Sigmoid colon (tissue), 7 donors: ENCODE measurements around the gene MX1. TPM values are rescaled to one million over a fixed set of nuclear protein-coding genes. Genes with fewer than 3 reads are reported as not detected.

Experiments used
- DNase-seq: peaks from one replicate; pipeline ENCODE4 v3.0.0-alpha.2; 2019
- H3K27ac ChIP-seq, 4 donors: fragments of 200-600 bp; sonication (generic); one replicate each; pipeline ENCODE4 v1.5.1; 2016 to 2019; ENCODE audit warnings: mild to moderate bottlenecking in 1 of 4
- H3K27me3 ChIP-seq, 3 donors: fragments of 200-600 bp; sonication (generic); one replicate each; pipeline ENCODE4 v1.5.1; 2019; ENCODE audit warnings: mild to moderate bottlenecking in 1 of 3
- H3K36me3 ChIP-seq, 4 donors: fragments of 200-600 bp; sonication (generic); one replicate each; pipeline ENCODE4 v1.5.1; 2016 to 2019
- H3K4me1 ChIP-seq, 4 donors: fragments of 200-600 bp; sonication (generic); one replicate each; pipeline ENCODE4 v1.5.1; 2017 to 2019
- H3K4me3 ChIP-seq, 4 donors: fragments of 200-600 bp; sonication (generic); one replicate each; pipeline ENCODE4 v1.5.1; 2017 to 2019; ENCODE audit warnings: mild to moderate bottlenecking in 2 of 4, moderate library complexity in 1 of 4
- H3K9me3 ChIP-seq, 4 donors: fragments of 200-600 bp in 3 of 4; sonication (generic) in 3 of 4; one replicate each; pipeline versions ENCODE4 v1.5.1 to v1.6.1; 2013 to 2019
- CTCF ChIP-seq, 4 experiments: fragments of 450-650 bp in 3 of 4; fragments of 200-600 bp in 1 of 4; IDR thresholded peaks; one replicate each; pipeline ENCODE4 v1.5.1; 2016 to 2019; ENCODE audit warnings: antibody characterized with exemption in 4 of 4, mild to moderate bottlenecking in 3 of 4, moderate library complexity in 2 of 4
- EP300 ChIP-seq, 4 donors: sonication (generic); formaldehyde crosslinking; IDR thresholded peaks; one replicate each; pipeline ENCODE4 v1.6.1; 2017; ENCODE audit warnings: antibody characterized with exemption in 4 of 4
- POLR2A ChIP-seq, 2 donors: fragments of 450-650 bp; IDR thresholded peaks; one replicate each; pipeline ENCODE4 v1.6.1; 2016; ENCODE audit warnings: antibody characterized with exemption in 2 of 2, mild to moderate bottlenecking in 2 of 2, moderate library complexity in 2 of 2
- POLR2AphosphoS5 ChIP-seq, 4 donors: sonication (generic); formaldehyde crosslinking; IDR thresholded peaks; one replicate each; pipeline ENCODE4 v1.6.1; 2017; ENCODE audit warnings: antibody characterized with exemption in 4 of 4
- WGBS, 2 donors: extraction: QIAGEN DNeasy Blood & Tissue Kit; methylation state at CpG; one replicate each; pipeline ENCODE4 v1.1.7; 2013; 5-methylcytosine and 5-hydroxymethylcytosine counted together
- intact Hi-C: fragments of 100-400 bp; cut with DNase I; formaldehyde crosslinking; loops from one replicate; pipeline ENCODE4 v1.15.1; 2023
- polyA plus RNA-seq, 3 donors: library from polyadenylated mRNA; stranded (reverse); fragments of 200-250 nt; gene quantifications; one replicate each; pipeline ENCODE4 v1.2.3, GENCODE V29; 2013
- total RNA-seq, 4 donors: library from RNA; depleted of rRNA; stranded (reverse); fragments of >200 nt; gene quantifications; one replicate each; pipeline ENCODE4 v1.1.0, GENCODE V29; 2016
- donor health status: healthy with polysubstance abuse.
- donor health status: Bipolar disorder and iron deficiency.
- donor health status: healthy.

The MX1 gene
- total and polyA plus RNA-seq, 7 donors: 8.6 to 76.7 (median 27.8) TPM

- WGBS, 2 donors: 46 to 67% methylated on average over 6 of the region's 6 CpGs
- TF ChIP-seq EP300 (IDR thresholded peaks at IDR 0.05) (no peak), CTCF (IDR thresholded peaks at IDR 0.05) (no peak), POLR2A (IDR thresholded peaks at IDR 0.05) (no peak), POLR2AphosphoS5 (IDR thresholded peaks at IDR 0.05) (no peak)
- intact Hi-C loops: no loop called here
- no peak for DNase-seq
- Histone ChIP-seq H3K27me3 (peaks cover 0 to 6% (median 0%) of the 10 kb centered on the region in 3 donors), H3K4me1 (peaks cover 0 to 10% (median 4%) of the 10 kb centered on the region in 4 donors), H3K36me3 (no peaks in the 10 kb centered on the region), H3K9me3 (no peaks in the 10 kb centered on the region), H3K4me3 (no peak overlapping the region), H3K27ac (no peak overlapping the region)
Observed at GRCh38 chr21:41482301-41482700, 56.3 kb downstream of the MX1 start.

- Histone ChIP-seq H3K9me3 (no peaks in the 10 kb centered on the region), H3K27ac (no peak overlapping the region), H3K4me1 (peaks cover 0 to 6% (median 2%) of the 10 kb centered on the region in 4 donors), H3K36me3 (no peaks in the 10 kb centered on the region), H3K27me3 (peaks cover 0 to 6% (median 0%) of the 10 kb centered on the region in 3 donors), H3K4me3 (no peak overlapping the region)
- DNase-seq: no peak
- intact Hi-C loops: no loop called here
- WGBS, 2 donors: 91 to 95% methylated on average over 6 of the region's 6 CpGs
- TF ChIP-seq POLR2AphosphoS5 (IDR thresholded peaks at IDR 0.05) (no peak), POLR2A (IDR thresholded peaks at IDR 0.05) (no peak), CTCF (IDR thresholded peaks at IDR 0.05) (no peak), EP300 (IDR thresholded peaks at IDR 0.05) (no peak)
Observed at GRCh38 chr21:41482980-41483379, 56.9 kb downstream of the MX1 start.

- H3K4me3 ChIP-seq: no peak overlapping the region
- 78 to 82% methylated on average over 12 of the region's 12 CpGs for WGBS, 2 donors
- DNase-seq: no peak
- no peak overlapping the region for H3K27ac ChIP-seq
- no peaks in the 10 kb centered on the region for H3K9me3 ChIP-seq
- intact Hi-C loops: no loop called here
- H3K27me3 ChIP-seq: peaks cover 0 to 6% (median 0%) of the 10 kb centered on the region in 3 donors
- TF ChIP-seq CTCF (IDR thresholded peaks at IDR 0.05): no peak
- TF ChIP-seq EP300 (IDR thresholded peaks at IDR 0.05): no peak
- no peak for TF ChIP-seq POLR2AphosphoS5 (IDR thresholded peaks at IDR 0.05)
- TF ChIP-seq POLR2A (IDR thresholded peaks at IDR 0.05): no peak
- no peaks in the 10 kb centered on the region for H3K36me3 ChIP-seq
- peaks cover 0 to 2% (median 0%) of the 10 kb centered on the region in 4 donors for H3K4me1 ChIP-seq
Observed at GRCh38 chr21:41483415-41483814, 57.4 kb downstream of the MX1 start.

GRCh38 chr21:41483973-41484372, 57.9 kb downstream of the MX1 start:
- no peak for DNase-seq
- no peaks in the 10 kb centered on the region for H3K4me1 ChIP-seq
- WGBS, 2 donors: 88% methylated on average over 4 of the region's 4 CpGs
- H3K27me3 ChIP-seq: peaks cover 0 to 6% (median 0%) of the 10 kb centered on the region in 3 donors
- H3K4me3 ChIP-seq: no peak overlapping the region
- no peaks in the 10 kb centered on the region for H3K9me3 ChIP-seq
- no peaks in the 10 kb centered on the region for H3K36me3 ChIP-seq
- intact Hi-C loops: no loop called here
- H3K27ac ChIP-seq: no peak overlapping the region
- TF ChIP-seq POLR2A (IDR thresholded peaks at IDR 0.05) (no peak), EP300 (IDR thresholded peaks at IDR 0.05) (no peak), POLR2AphosphoS5 (IDR thresholded peaks at IDR 0.05) (no peak), CTCF (IDR thresholded peaks at IDR 0.05) (no peak)

- H3K4me1 ChIP-seq: peaks cover 0 to 5% (median 2%) of the 10 kb centered on the region in 4 donors
- H3K27me3 ChIP-seq: peaks cover 0 to 2% (median 0%) of the 10 kb centered on the region in 3 donors
- TF ChIP-seq EP300 (IDR thresholded peaks at IDR 0.05) (no peak), CTCF (IDR thresholded peaks at IDR 0.05) (no peak), POLR2AphosphoS5 (IDR thresholded peaks at IDR 0.05) (no peak), POLR2A (IDR thresholded peaks at IDR 0.05) (no peak)
- no peaks in the 10 kb centered on the region for H3K9me3 ChIP-seq
- H3K36me3 ChIP-seq: no peaks in the 10 kb centered on the region
- intact Hi-C loops: no loop called here
- no peak overlapping the region for H3K4me3 ChIP-seq
- DNase-seq: no peak
- 90 to 91% methylated on average over 6 of the region's 6 CpGs for WGBS, 2 donors
- H3K27ac ChIP-seq: no peak overlapping the region
Observed at GRCh38 chr21:41487082-41487481, 61.0 kb downstream of the MX1 start.
